HG03039 (cell line): ENCODE data around the gene NEK8.

Experiments used
- ATAC-seq: cut with Tn5 transposase; IDR thresholded peaks from one replicate; pipeline ENCODE4 v1.9.1; 2021; ENCODE audit warnings: mild to moderate bottlenecking, moderate library complexity; ENCODE audit not compliant: unreplicated experiment

The NEK8 gene

GRCh38 chr17:28728364-28729200 is at the start of gene NEK8:
TSS of gene NEK8 (plus strand) at chr17:28728788. CDS start at chr17:28728814, 26 bp downstream.
- ATAC-seq, result peak; percentile 32

GRCh38 chr17:28682655-28683054 is 45.9 kb upstream of the NEK8 start:
- no peak for ATAC-seq

- no peak for ATAC-seq
Measured at GRCh38 chr17:28684963-28685362, 43.6 kb upstream of the NEK8 start.

DNA sequence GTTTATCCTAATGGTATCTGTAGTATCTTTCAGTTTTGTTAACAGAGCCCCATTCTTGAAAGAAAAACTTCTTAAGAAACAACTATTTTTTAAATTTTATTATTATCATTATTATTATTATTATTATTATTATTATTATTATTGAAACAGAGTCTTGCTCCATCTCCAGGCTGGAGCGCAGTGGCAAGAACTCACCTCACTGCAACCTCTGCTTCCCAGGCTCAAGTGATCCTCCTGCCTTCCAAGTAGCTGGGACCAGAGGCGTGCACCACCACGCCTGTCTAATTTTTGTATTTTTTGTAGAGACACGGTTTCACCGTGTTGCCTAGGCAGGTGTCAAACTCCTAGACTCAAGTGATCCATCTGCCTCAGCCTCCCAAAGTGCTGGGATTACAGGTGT is 43.2 kb upstream of the NEK8 start:
- ATAC-seq, result no peak

- no peak for ATAC-seq
Measured at GRCh38 chr17:28686296-28686695, 42.3 kb upstream of the NEK8 start.

- ATAC-seq, result no peak
Measured at GRCh38 chr17:28688481-28688880, 40.1 kb upstream of the NEK8 start.

- ATAC-seq, result no peak
Measured at GRCh38 chr17:28689011-28689410, 39.6 kb upstream of the NEK8 start.

DNA sequence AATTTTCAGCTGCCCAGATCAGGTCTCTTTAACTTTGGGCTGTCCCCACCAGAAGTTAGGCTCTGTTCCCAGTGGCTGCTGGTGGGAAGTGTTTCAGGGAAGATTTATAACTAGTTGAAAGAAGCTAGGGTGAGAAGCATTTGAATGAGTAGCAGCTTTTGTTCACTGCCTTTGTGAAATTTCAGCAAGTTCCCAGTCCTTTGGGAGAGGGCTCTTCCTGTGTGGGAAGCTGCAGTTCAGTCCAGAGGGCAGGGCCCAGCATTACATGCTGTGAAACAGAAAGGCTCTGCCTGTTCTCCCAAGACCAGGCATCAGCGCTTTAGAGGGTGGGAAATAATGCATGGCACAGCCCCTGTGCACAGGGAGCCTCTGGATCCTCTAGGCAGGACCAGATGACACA is 34.7 kb upstream of the NEK8 start:
- no peak for ATAC-seq

GRCh38 chr17:28698253-28698941 is 30.2 kb upstream of the NEK8 start:
- no peak for ATAC-seq

GRCh38 chr17:28700278-28700677 is 28.3 kb upstream of the NEK8 start:
- ATAC-seq, result no peak

DNA sequence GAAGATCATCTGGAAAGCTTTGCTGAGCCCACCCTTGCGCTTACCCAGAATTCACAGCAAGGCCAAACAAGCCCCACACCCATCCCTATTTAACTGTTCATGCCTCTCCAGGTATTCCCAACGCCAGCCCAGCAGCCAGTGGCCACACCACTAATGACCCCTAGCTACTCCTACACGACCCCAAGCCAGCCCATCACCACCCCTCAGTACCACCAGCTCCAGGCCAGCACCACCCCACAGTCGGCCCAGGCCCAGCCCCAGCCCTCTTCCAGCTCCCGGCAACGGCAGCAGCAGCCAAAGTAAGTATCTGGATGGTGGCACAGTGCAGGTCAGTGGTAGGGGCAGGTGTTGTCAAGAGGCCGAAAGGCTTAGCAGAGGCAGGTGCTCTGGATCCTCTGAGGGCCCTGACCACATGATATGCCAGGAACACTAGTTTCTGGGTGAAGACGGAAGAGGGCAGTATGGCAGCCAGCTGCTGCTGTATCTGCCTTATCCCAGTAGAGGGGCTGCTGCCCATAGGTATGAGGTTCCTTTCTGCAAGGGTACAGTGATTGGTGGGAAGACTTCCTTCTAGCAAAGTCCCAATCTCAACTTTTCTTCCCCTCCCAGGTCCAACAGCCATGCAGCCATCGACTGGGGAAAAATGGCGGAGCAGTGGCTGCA is 27.6 kb upstream of the NEK8 start:
- no peak for ATAC-seq

GRCh38 chr17:28702026-28702751 is 26.4 kb upstream of the NEK8 start:
- ATAC-seq, result no peak

- no peak for ATAC-seq
Measured at GRCh38 chr17:28702752-28703150, 25.8 kb upstream of the NEK8 start.

DNA sequence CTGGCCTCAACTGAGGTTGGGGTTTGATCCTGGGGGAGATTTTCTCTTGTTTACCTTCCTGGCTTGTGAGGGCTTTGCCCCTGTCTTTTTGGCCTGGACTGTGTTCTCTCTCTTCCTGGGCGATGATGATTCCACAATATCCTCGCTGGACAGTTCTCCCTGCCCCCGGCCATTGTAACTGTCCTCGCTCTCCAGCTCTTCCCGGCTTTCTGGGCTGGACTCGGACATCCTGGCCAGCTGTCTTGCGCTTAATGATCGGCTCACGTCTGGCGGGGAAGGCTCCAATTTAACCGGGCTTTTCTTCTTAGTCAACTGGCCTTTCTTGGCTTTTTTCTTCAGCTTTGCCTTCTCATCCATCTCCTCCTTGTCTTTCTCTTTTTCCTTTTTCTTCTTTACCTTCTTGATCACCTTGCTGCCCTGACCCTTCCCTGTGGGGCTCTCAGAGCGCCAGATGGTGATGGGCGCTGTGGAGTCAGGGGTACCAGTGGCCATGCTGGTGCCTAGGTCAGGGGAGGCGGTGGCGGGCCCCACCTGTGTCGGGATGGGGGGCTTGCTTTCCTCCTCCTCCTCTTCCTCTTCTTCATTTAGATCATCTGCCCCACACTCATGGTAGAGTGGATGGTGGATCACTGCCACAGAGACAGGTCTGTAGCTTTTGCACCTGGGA is 24.9 kb upstream of the NEK8 start:
- ATAC-seq, result no peak

DNA sequence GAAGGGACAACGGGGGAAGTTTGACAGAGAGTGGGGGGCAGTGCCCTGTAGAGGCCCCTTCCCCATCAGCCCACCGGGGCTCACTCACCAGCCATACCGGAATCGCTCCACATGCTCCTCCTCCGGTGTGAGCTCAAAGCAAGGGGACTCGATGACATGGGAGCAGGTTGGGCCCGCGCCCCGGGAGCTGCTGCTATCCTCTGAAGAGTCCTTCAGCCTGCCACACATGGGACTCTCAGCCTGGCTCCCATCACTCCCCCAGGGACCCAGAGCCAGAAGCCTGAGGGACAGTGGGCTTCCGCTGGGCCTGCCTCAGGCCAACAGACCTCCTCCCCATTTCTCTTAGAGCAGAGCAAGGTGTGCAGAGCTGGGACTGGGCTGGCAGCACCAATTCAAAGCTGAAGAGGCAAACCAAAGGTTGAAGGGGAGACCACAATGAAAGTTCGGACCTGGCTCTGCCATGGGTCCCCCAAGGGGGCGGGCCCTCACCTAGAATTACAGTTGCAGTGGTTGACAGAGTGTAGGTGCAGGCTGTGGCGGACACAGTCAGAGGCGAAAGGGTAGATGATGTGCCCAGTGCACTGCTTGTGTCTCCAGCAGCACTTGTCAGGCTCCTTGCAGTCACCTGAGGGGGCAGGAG is 24.2 kb upstream of the NEK8 start:
- no peak for ATAC-seq

DNA sequence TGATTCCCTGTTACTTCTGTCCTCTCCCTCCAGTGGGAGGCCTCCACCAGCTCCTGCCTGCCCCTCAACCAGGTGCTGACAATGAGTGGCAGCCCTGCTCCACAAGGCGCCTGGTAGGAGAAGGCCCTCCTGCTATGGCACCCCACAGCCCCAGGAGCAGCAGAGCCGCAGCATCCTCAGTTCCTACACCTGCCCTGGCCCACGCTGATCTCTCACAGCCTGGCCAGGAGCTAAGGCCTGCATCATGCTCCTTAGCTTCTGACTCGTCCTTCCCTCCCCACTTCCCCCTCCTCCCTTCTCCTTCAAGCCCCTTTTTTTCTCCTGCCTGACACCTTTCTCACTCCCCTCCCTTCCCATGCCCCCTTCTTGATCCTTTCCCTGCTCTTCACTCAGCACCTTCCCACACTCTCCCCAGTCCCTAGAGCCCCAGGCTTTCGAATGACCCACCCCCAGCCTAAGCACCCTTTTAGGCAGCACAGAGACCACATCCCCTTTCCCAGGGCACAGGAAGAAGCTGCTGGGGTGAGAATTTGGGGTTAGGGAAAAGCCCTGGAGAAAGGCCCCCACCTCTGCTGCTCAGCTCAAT is 23.4 kb upstream of the NEK8 start:
- ATAC-seq, result no peak

GRCh38 chr17:28705728-28706334 is 22.8 kb upstream of the NEK8 start:
- ATAC-seq, result no peak

DNA sequence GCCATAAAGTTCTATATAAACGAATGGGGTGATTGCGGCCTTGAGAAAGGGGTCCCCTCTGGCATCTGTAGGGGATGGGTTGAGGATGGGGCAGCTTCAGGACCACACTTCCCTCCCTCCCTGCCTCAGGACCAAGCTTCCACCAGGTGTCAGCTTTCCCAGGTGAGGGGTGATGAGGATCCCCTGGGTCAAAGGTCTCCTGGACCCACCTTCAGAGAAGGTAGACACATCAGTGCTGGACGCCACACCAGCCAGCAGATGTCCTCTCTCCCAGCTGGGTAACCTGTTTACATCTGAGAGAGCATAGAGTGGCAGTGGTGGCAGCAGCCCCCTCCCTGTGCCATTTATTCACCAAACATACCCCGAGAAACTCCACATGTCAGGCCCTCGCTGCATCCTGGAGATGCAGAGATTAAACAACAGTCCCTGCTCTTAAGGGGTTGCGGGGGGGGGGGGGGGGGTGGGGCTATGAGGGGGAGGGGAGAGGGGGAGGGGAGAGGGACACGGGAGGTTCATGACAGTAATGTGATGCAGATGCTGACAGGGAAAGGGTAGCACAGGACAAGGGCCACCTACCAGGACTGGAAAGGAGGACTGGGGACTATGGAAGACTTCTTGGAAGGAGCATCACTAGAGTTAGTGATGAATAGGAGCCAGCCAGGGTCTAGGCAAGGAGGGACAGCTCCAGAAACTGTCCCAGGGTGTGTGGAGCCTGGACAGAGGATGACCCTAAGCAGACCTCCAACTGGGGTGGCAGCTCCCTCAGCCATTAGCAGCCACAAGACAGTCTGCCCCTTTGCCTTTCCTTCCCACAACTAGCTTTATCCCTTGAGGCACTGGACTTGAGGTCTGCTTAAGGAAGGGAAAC is 21.9 kb upstream of the NEK8 start:
- ATAC-seq, result no peak
